NCI-H446 treated with DMSO at 0.1 percent for 48 hours (cell line): ENCODE measurements around the gene ARHGEF28.

ENCODE experiments used
- DNase-seq: peaks from one replicate; lab custom pipeline; 2025; lab: John Stamatoyannopoulos, UW

Gene ARHGEF28

DNA sequence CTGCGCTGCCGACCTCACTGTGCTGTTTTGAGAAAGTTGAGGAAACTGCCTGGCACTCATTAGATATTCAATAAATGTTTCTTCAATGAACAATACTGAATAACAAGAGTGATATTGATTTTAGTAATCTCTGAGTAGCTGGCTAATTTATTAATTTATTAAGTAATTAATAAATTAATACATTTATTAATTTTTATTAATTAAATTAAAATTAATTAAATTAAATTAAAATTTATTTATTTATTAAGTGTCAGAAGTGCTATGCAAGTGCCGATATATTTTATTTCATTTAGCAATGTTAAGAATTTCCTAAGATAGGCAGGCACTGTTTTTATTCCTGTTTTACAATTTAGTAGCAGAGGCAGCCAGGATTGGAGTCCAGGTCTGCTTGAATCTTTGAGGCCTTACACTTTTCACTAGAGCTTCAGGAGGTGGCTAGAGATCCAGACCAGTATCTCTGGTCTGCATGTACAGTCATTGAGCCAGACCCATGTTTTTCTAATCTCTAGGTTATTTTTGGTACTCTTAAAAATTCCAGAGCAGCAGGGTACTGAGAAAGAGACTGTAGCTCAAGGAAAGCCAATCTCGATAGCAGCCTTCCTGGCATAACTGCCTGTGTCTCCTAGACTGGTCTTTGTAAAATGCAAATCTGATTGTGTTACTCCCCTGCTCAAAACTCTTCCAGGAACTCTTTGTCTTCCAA, 109.2 kb downstream of the ARHGEF28 start:
- no peak for DNase-seq

DNA sequence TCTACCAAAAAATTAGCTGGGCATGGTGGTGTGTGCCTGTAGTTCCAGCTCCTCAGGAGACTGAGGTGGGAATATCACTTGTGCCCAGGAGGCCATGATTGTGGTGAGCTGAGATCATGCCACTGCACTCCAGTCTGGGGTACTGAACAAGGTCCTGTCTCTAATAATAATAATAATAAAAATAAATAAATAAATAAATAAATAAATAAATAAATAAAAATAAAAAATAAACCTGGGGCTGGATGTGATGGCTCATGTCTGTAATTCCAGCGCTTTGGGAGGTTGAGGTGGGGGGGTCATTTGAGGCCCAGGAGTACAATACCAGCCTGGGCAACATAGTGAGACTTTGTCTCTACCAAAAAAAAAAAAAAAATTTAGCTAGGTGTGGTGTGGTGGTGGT, 113.7 kb downstream of the ARHGEF28 start:
- DNase-seq, result no peak

DNA sequence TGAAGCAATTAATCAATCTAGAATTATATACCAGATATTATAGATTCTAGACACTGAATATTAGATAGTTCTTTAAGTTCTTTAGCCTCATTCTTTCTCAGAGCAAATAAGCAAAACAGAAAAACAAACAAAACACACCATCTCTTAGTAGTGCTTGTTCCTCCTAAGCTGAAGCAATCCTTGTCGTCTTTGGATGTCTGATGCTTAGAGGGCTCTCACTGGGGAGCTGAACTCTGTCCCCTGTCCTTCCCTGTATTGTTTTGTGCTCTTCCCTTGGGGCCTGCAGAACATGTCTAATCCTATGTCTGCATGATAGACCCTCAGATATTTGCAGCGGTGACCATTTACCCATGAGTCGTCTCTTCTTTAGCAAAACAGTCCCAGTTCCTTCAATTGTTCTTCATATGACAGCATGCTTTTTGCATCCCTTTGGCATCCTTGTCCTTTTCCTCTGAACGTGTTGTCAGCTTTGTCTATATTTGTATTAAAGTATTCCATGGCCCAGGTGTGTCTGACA, 114.3 kb downstream of the ARHGEF28 start:
- no peak for DNase-seq

DNA sequence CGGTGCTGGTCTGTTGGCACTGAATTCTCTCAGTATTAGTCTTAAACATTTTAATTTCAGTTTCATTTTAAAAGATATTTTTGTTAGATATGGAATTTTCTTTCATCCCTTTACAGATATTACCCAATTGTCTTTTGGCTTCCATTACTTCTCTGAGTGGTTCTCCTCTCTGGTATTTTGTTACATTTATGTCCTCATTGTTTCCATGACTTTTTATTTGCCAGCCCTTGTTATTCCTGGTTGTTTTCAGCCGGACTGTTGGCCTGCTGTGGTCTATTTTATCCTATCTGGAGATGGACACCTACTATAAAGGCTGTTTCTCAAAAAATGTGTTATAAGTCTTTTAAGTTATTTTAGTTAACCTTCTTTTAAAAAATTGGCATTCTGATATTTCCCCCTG, 117.2 kb downstream of the ARHGEF28 start:
- DNase-seq, result no peak

DNA sequence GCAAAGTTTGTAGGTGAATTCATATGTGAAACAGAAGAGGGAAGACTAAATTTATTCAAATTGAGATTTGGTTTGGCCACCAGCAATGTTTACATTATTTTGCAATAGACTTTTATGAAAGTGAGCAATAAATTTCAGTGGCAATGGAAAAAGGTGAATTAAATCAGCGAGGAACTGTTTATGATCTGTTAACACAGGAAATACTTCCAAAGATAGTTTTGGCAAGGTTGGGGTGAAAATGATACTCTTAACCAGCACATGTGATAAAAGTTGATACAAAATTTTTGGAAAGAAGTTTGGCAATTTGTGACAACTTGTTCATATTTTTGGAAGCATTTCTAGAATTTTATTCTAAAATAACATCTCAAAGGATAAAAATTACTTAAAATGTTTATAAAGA, 119.8 kb downstream of the ARHGEF28 start:
- DNase-seq, result no peak

DNA sequence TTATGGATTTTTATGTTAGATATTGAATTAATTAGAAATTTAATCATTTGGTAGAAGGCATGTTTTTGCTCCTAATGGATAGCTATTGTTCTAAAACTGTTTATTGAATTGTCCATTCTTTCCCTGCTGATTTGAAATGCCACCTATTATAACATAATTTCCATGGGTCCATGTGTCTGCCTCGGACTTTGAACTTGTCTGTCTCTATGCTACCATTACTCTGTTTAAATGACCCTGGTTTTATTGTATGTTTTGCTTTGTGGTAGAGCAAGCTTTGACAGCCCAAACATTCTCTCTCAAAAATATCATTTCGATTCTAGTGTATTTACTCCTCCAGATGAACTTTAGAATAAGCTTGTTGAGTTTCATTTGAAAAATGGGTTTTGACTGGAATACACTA, 120.6 kb downstream of the ARHGEF28 start:
- DNase-seq, result no peak

DNA sequence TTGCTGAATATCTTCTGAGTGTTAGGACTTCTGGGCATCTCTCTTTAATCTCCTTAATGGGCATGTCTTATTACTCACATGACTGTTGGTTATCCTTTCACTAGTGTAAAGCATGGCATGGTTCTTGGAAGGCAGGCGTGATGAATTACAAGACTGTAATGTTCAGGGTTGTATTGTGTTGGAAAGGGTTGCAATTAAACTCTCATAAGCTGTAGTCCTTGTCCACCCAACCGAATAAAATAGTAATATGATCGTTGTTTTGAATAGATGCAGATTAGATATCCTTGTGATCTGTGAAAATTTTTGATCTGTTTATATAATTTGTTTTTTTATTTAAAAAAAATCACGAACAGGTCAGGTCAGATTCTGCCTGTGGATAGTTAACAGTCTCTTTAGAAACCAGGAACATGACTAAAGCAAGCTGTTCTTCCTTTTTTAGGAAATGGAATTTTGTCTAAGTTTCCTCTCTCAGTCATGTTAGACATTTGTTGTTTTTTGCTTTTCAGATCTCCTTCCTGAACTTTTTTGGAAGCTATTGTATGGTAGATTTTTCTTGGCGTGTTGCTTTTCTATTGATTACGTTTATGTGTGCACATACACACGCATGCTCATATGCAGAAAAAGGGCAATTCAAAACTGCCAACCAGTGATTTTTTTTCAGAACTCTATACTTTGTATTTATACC, 121.8 kb downstream of the ARHGEF28 start:
- no peak for DNase-seq

DNA sequence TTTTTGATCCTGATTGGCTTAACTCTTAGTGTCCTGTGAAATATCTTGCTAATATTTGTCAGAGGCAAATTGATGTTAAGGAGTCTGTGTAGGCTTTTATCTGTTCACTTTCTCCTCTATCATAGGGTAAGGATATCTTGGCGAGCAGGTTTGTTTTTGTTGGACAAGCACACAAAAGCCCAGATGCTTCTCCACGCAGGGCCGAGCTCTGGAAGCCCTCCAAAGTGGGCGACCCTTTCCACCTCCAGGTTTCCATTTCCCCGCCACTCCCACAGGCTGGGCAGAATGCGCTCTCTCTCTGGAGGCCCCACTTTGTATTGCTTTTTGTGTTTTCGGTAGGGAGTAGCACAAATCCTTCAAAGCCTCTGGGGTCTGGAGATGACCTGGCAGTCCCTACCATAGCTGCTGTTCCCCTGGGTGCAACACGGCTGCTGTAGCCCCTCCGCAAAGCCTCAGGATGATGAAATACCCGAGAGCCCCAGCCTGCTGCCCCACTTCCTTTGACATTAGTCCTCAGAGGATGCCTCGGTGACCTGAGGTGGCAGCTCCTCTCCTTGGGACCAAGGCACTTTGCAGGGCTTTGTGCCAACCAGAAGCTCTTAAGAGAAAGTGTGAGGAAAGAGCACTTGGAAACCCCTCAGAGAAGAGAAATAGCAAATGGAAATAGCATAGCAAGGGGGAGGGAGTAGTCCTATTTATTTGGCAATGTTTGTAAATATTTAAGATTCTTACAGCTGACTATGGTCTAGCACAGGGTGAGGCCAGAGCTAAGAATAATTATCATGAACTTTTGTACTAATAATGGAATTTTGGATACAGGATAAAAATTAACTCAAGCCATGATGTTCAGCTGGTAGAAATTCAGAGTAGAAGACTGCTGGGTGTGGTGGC, 122.8 kb downstream of the ARHGEF28 start:
- DNase-seq, result peak; percentile 68

DNA sequence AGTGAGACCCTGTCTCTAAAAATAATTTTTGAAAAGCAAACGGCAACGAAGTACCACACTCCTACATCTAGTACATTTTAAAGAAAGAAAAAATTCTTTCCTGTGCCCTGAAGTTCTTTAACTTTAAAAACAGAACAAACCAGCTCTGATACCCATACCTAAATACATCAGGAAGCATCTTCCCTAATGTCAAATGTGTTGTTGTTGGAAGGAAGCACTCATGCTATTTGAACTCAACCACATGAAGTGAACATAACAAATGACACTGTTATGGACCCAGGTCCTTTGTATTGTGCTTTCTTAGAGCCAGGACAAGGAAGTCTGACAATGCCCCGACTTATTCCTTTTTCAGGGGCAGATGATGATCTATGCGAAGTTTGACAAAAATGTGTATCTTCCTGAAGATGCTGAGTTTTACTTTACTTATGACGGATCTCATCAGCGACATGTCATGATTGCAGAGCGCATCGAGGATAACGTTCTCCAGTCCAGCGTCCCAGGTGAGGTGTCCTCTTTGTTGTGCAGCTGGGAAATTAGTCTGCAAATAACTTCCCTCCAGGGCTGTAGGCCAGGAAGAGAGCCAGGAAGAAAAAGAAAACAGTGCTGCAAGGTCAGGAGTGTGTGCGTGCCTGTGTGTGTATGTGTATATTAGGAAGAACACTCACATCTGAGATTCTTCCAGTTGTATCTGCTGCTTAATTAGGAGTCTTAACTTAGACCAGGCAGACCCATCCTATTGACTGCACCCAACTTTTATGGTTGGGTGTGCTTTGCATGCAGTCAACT, 123.7 kb downstream of the ARHGEF28 start:
- no peak for DNase-seq

DNA sequence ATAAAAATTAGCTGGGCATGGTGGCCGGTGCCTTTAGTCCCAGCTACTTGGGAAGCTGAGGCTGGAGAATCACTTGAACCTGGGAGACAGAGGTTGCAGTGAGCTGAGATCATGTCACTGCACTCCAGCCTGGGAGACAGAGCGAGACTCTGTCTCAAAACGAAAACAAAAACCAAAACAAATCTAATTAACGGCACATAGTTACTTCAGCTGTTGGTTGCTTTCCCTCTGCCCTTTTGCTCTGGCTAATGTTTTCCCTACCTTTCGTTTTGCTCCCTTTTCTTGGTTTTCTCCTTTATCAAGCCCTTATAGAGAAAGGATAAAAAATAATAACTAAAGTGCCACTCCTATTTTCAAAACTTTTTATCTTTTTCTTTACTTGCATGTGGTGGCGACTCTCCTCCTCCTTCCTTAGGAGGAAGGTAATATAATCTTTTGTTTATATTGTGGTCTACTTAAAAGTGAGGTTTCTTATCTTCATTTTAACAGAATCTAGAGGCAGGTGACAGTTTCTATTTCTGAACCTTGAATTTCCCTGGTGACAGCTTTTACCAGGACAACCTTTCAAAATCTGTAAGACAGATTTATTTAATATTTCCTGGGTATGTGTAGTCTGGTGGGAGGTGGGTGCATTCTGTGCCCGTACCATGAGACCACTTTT, 125.4 kb downstream of the ARHGEF28 start:
- DNase-seq, result no peak

DNA sequence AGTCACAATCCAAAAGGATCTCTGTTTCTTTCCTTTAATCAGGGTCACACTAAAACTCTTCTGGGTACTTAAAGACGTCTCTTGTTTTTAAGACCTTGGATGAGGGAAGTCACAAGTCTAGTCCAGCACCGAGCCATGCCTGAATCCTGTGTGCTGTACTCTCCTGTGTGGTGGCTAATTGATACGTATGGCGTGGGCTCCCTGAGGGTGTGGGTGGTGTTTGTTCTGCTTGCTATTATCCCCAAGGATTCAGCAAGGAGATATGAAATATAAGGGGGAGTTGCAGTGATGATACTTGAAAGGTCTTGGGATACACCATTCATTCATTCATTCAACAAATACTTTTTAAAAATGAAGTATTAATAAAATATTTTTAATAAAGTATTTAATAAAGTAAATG, 128.3 kb downstream of the ARHGEF28 start:
- no peak for DNase-seq

DNA sequence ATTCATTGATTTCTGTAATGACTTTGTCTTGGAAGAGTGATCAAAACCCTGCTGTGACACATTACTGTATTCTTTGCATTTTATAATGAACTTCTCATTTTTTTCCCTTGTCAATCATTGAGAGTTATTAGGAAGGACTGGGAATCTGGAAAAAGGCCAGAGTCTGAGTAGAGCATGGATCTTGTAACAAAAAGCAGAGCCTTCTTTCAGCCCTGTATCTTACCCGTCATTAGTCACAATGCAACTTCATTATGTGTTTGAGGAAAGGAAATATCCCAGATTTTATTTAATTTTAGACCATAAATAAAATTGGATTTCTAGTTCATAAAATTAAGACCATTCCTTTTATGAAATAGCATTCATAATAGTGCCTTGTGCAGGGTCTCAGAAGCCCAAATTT, 131.4 kb downstream of the ARHGEF28 start:
- DNase-seq, result peak; percentile 56

DNA sequence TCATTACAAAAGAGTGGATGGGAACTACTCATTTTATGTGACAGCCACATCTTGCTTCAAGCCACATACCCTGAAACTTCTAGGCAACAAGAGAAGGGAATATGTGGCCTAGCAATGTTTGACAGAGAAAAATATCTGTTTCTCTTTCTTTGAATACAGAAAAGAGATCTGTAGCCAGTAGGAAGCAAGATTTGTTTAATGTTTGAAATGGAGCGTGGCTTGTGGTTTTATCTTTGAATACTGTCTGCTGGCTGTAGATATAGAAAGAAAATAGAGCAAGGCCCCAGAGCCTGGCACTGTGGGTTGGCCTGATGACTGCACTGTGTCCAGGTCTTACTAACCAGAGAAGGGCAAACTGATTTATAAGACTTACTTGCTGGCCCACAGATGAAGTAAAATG, 133.8 kb downstream of the ARHGEF28 start:
- DNase-seq, result no peak

DNA sequence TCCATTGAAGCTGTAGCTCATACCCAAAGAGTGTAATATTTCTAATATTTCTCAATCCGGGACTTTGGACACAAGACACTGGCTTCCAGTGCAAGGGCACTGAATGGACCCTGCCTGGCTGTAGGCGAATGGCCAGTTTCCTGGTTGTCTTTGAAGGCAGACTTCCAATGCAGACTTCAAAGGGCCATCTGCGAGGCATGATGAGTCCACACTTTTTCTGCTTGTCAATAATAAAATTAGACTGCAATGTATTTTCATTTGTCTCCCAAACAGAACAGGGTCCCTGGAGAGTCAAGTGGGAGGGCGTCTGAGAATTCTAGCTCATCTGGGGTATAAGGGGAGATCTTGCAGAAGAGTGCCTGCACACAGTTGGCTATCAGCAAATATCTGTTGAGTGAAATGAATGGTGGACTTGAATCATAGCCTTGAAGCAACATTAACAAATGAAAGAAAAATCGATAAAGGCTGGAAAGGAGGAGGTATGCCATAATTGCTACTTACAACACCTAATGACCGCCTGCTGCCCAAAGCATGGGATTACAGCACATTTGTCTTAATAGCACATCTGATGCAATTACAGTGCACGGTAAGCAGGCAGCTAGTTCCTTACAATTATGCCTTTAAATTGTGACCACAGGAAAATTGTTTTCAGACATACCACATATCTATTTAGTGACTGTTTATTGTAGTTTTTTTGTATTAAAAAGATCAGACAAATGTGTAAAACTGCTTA, 137.5 kb downstream of the ARHGEF28 start:
- no peak for DNase-seq

DNA sequence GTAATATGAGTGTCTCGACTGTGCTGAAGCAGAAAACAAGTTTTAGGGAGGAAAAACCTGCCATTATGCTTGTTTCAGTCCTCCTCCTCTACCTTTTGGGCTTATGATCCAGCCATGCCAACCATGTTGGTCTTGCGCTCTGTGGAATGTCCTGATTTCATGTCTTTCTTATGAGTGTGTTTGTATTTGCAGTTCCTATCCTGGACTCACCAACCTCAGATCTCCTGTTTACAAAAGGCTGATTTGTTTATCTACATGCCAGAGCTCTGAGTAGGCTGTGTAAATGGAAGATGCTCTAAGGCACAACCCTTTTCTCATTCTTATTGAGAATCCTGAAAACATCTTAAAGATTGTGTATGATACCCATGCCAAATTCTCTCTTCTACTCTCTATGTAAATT, 138.6 kb downstream of the ARHGEF28 start:
- no peak for DNase-seq

DNA sequence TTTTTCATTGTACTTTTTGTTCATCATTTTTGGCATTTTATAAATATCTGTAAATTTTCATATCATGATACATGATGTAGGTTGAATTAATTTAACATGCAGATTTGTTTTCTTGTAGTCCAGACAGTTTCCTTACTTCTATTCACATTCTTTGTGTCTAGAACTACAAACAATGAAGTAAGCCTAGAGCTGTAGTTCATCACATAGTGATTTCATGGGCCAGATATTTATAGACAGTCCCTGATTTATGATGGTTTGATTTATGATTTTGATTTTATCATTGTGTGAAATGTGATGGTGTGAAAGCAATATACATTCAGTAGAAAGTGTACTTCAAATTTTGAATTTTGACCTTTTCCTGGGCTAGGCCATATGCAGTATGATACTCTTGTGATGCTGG, 139.0 kb downstream of the ARHGEF28 start:
- no peak for DNase-seq

DNA sequence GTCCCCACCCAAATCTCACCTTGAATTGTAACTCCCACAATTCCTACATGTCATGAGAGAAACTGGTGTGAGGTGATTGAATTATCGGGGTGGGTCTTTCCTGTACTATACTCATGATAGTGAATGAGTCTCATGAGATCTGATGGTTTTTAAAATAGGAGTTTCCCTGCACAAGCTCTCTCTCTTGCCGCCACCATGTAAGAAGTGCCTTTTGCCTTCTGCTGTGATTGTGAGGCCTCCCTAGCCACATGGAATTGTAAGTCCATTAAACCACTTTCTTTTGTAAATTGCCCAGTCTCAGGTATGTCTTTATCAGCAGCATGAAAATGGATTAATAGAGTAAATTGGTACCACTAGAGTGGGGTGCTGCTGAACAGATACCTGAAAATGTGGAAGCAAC, 140.9 kb downstream of the ARHGEF28 start:
- DNase-seq, result no peak

DNA sequence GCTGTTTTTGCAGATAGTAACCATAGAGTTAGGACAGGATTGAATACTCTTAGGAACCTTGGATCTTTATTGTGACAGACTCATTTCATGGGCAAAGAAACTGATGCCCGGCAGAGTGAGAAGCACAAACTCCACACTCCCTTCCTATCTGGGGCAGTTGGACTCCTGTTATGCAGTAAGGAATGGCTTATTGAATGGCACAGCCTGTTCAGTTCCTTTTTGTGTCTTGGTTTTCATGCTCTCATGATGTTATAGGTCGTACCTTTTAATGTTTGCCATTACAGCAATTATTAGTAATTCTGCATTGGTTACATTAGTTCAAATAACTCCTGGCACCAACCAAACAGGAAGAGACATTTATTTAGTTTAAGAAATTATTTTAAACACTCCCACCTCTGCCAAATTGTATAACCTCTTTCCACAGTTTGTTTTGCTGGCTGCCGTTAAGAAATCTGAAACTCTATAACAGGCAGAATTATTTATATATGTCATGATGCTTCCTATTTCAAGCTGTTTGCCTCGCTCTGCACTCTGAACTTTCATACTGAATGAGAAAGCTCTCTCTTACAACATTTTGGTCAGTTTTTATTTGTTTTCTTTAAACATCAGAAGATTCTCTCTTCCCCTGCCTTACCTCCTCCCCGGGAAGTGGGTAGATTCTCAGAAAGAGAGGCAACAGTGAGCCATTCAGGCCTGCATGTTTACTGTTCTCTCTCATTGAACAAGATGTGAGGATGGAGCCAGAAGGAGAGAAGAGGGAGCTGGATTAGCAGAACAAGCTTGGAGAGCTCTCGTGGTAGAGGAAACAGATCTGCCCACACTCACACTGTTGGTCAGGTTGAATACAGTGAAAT, 144.4 kb downstream of the ARHGEF28 start:
- no peak for DNase-seq

DNA sequence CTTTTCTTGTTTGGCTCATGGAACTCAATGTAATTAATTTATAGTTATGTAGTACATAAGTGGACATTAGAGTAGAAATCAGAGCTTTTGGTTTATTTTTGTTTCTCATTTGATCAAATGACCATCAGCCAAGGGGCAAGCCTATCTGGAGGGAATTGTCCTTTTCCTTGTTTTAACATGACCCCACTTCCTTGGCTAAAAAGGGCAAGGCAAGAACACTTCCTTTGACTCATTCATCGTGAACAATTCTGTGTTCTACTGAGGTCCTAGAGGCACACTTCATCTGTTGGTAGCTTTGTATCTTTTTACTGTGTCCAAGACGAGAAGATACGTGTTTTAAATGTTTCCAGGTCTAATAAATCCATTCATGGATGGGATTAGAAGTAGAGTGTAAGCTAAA, 148.9 kb downstream of the ARHGEF28 start:
- no peak for DNase-seq

DNA sequence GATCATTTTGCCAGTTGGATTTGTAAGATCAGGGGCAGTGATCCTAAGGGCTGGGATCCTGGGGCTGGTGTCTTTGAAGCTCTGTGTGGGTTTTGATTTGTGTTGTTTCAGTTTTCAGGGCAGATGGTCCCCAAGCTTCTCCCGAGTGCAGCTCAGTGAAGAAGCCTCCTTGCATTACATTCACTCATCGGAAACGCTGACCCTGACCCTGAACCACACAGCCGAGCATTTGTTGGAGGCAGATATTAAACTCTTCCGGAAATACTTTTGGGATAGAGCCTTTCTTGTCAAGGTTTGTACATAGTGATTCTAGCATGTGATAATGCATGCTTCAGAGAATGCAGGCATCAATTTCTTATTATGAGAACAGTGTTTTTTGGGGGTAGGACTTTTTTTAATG, 150.4 kb downstream of the ARHGEF28 start:
- no peak for DNase-seq
